ENCODE results near the gene SLC47A2.

The SLC47A2 gene

GRCh38 chr17:19664136-19664820 lies 52.1 kb downstream of the SLC47A2 start:
- DNase-seq = no peak

- no peak for DNase-seq
Observed at GRCh38 chr17:19663097-19663496, 53.3 kb downstream of the SLC47A2 start.

- no peak for DNase-seq
Observed at GRCh38 chr17:19661121-19661520, 55.3 kb downstream of the SLC47A2 start.

- DNase-seq = peak; percentile 58
Observed at GRCh38 chr17:19660219-19660870, 56.0 kb downstream of the SLC47A2 start.

- no peak for DNase-seq
Observed at GRCh38 chr17:19659366-19660177, 56.8 kb downstream of the SLC47A2 start.

- no peak for DNase-seq
Observed at GRCh38 chr17:19656851-19657581, 59.4 kb downstream of the SLC47A2 start.

- DNase-seq = no peak
Observed at GRCh38 chr17:19656336-19656735, 60.0 kb downstream of the SLC47A2 start.

GRCh38 chr17:19654896-19655295 lies 61.5 kb downstream of the SLC47A2 start:
- DNase-seq = no peak

GRCh38 chr17:19654342-19654886 lies 62.0 kb downstream of the SLC47A2 start:
- DNase-seq = no peak

GRCh38 chr17:19652595-19652994 lies 63.8 kb downstream of the SLC47A2 start:
- no peak for DNase-seq

GRCh38 chr17:19651451-19652238 lies 64.7 kb downstream of the SLC47A2 start:
- DNase-seq = no peak

- DNase-seq = no peak
Observed at GRCh38 chr17:19650826-19651225, 65.6 kb downstream of the SLC47A2 start.

- DNase-seq = no peak
Observed at GRCh38 chr17:19649274-19649541, 67.2 kb downstream of the SLC47A2 start.

GRCh38 chr17:19648475-19649273 lies 67.7 kb downstream of the SLC47A2 start, which contains the start of gene ALDH3A2:
ALDH3A2 (plus strand) TSS chr17:19648751; CDS start chr17:19648972, 221 bp downstream.
- DNase-seq = peak; percentile 97

- DNase-seq = peak; percentile 83
Observed at GRCh38 chr17:19647697-19648474, 68.5 kb downstream of the SLC47A2 start.

- DNase-seq = peak; percentile 72
Observed at GRCh38 chr17:19646788-19647696, 69.3 kb downstream of the SLC47A2 start.

GRCh38 chr17:19645734-19646201 lies 70.6 kb downstream of the SLC47A2 start:
- DNase-seq = no peak

- DNase-seq = no peak
Observed at GRCh38 chr17:19644493-19645210, 71.7 kb downstream of the SLC47A2 start.

Measured in NCI-H510A treated with DMSO at 0.1 percent for 48 hours (cell line).